AG04449 (cell line): Measurements from ENCODE around the gene BCAR3.

ENCODE experiments used
- CTCF ChIA-PET: fragments of 350-600 bp; formaldehyde crosslinking; extraction: SDS; loops from one replicate; lab custom pipeline; 2021; ENCODE audit warnings: antibody characterized with exemption; lab: Yijun Ruan, JAX
- POLR2A ChIA-PET: fragments of 400-600, 350-600 bp; formaldehyde crosslinking; extraction: SDS; loops from one replicate; lab custom pipeline; 2020; ENCODE audit warnings: antibody characterized with exemption, inconsistent platforms; lab: Yijun Ruan, JAX
- DNase-seq: peaks from one replicate; pipeline ENCODE4 v3.0.0-alpha.2; 2010; ENCODE audit warnings: low read depth, low spot score
- H3K4me3 ChIP-seq: 2 replicates; pipeline ENCODE4 v1.5.1; 2011; ENCODE audit warnings: low read depth, mild to moderate bottlenecking, control low read depth, low read length
- TF ChIP-seq, protein P1 (sequence below): IDR thresholded peaks from one replicate; pipeline ENCODE4 v1.5.1; 2011; ENCODE audit warnings: mild to moderate bottlenecking, moderate library complexity, low read length, control low read depth, inconsistent platforms; ENCODE audit not compliant: insufficient read depth; ENCODE audit errors: missing control alignments

Gene BCAR3

DNA sequence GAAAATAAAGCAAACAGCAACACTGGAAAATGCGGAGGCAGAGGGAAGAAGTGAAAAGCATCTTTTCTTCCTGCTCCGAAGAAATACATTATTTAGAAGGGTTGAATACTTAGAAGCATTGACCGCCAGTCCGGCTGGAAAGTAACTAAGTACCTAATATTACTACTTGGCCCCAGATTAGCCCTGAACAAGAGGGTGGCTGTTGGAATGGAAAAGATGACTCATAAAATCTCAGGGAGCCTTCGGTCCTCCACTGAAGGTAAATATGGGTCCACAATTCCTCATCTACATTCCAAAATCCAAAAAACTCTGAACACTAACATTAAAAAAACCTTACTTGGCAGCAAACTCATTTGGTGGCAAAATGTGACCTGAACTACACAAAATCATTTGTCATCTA lies 40.1 kb downstream of the BCAR3 start:
- TF ChIP-seq, protein P1, sequence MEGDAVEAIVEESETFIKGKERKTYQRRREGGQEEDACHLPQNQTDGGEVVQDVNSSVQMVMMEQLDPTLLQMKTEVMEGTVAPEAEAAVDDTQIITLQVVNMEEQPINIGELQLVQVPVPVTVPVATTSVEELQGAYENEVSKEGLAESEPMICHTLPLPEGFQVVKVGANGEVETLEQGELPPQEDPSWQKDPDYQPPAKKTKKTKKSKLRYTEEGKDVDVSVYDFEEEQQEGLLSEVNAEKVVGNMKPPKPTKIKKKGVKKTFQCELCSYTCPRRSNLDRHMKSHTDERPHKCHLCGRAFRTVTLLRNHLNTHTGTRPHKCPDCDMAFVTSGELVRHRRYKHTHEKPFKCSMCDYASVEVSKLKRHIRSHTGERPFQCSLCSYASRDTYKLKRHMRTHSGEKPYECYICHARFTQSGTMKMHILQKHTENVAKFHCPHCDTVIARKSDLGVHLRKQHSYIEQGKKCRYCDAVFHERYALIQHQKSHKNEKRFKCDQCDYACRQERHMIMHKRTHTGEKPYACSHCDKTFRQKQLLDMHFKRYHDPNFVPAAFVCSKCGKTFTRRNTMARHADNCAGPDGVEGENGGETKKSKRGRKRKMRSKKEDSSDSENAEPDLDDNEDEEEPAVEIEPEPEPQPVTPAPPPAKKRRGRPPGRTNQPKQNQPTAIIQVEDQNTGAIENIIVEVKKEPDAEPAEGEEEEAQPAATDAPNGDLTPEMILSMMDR, result no peak
- no peak for DNase-seq
- ChIA-PET CTCF (interaction anchor here (1.0 to 22.7 kb wide), 3 partner anchors 11 to 174 kb away, joined by 3 to 437 read pairs (median 27); no protein-coding TSS in a partner anchor), POLR2A (no interaction called here)
- no peak overlapping the region for H3K4me3 ChIP-seq

DNA sequence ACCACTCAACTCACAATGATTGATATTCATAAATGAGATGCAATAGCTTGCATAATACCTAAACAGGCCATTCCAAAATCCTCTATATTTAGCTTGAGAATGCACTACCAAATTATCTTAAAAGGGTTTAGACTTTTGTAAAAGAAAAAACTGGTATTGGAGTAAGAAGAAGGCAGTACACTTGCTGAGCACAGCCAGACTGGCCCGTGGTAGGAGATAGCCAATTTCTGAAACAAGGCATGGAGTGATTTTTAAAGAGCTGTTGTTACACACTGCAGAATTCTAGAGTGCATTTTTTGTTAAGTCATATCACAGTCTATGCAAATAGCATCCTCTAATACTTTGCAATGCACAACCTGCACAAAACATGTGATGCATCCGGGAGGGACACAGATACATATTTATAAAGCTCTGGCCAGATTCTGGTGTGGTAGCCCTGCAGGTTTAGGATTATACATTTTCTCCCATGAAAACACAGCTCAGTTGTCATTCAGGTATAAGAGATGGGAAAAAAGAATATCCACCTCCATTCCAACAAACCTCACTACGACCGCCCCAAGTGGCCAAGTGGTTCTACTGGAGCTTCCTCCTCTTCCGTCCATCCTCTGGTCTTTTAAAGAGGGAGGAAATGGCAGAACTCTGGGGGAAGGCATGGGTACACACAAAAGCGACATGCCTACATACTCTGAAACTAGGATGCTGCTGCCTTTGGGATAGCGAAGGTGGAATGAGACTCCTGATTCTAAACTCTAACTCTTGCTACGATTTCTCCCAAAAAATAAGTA lies 40.8 kb downstream of the BCAR3 start:
- ChIA-PET POLR2A (no interaction called here), CTCF (interaction anchor here (0.8 to 22.7 kb wide), 6 partner anchors 10 to 204 kb away, joined by 3 to 437 read pairs (median 4); no protein-coding TSS in a partner anchor)
- TF ChIP-seq, protein P1, result no peak
- no peak overlapping the region for H3K4me3 ChIP-seq
- no peak for DNase-seq

DNA sequence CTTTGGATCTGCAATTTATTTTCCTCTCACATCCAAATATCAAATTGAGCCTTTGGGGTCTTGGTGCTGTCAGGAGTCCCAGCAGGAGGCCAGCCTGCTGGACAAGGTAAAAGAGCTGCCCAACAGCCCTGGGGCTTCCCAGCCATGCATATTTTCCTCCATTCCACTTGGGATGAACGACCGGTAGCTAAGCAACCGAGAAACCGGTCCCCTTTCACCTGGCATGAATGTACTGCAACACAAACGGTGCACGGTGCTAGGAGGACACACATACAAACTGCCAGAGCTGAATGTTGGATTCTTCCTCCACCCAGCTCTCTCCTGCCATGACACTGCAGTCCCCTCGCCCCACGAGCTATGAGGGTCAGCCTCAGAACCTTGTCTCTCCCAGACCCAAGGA lies 42.7 kb downstream of the BCAR3 start:
- no peak for DNase-seq
- ChIA-PET CTCF (interaction anchor here (0.7 to 22.7 kb wide), 5 partner anchors 10 to 203 kb away, joined by 3 to 437 read pairs (median 27); no protein-coding TSS in a partner anchor), POLR2A (no interaction called here)
- H3K4me3 ChIP-seq, result no peak overlapping the region
- TF ChIP-seq, protein P1, result no peak

DNA sequence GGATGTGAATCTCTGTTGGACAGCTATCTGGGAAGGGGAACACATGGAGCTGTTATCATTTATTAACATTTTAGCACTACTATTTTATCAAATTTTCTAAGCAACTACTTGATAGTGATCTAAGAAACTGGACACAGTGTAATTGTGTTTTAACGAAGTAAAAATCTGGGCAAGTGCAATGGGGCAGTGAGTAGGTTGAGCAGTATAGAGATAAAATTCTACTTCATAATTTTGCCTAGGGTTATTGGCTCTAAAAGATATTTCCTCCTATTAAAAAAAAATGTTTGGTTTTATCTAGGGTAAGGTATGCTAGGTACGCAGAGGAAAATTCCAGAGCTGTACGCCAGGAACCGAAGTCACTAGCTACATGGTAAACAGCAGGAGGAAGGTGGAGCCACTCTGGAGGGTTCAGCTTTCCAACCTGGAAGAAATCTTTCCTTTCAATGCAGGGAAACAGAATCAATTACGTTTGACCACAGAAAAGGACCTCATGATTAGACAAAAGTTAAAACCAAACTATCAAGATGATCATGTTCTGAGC lies 43.3 kb downstream of the BCAR3 start:
- TF ChIP-seq, protein P1, result no peak
- POLR2A ChIA-PET, result no interaction called here
- DNase-seq, result no peak
- CTCF ChIA-PET, result interaction anchor here (0.7 to 22.7 kb wide), 5 partner anchors 9 to 203 kb away, joined by 3 to 437 read pairs (median 27); no protein-coding TSS in a partner anchor
- H3K4me3 ChIP-seq, result no peak overlapping the region

DNA sequence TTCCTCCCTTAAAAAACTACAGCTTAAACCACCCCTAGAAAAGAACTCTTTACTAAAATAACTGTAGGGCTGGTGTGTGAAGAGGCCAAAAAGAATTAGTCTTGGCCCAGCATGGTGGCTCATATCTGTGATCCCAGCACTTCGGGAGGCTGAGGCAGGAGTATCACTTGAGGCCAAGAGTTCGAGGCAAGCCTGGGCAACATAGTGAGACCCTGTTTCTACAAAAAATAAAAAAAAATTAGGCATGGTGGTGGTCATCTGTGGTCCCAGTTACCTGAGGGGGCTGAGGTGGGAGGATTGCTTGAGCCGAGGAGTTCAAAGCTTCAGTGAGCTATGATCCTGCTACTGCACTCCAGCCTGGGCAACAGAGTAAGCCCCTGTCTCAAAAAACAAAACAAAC lies 44.9 kb downstream of the BCAR3 start:
- TF ChIP-seq, protein P1, result no peak
- DNase-seq, result no peak
- POLR2A ChIA-PET, result no interaction called here
- H3K4me3 ChIP-seq, result no peak overlapping the region
- CTCF ChIA-PET, result interaction anchor here (0.6 to 22.7 kb wide), 4 partner anchors 25 to 205 kb away, joined by 3 to 437 read pairs (median 141); no protein-coding TSS in a partner anchor
